ENCODE measurements around the gene PSMB2. TPM values are rescaled to one million over a fixed set of nuclear protein-coding genes. Genes with fewer than 3 reads are reported as not detected.

PSMB2 gene
- total RNA-seq, 2 experiments from 2014 or later = 28.7 to 86.3 TPM

DNA sequence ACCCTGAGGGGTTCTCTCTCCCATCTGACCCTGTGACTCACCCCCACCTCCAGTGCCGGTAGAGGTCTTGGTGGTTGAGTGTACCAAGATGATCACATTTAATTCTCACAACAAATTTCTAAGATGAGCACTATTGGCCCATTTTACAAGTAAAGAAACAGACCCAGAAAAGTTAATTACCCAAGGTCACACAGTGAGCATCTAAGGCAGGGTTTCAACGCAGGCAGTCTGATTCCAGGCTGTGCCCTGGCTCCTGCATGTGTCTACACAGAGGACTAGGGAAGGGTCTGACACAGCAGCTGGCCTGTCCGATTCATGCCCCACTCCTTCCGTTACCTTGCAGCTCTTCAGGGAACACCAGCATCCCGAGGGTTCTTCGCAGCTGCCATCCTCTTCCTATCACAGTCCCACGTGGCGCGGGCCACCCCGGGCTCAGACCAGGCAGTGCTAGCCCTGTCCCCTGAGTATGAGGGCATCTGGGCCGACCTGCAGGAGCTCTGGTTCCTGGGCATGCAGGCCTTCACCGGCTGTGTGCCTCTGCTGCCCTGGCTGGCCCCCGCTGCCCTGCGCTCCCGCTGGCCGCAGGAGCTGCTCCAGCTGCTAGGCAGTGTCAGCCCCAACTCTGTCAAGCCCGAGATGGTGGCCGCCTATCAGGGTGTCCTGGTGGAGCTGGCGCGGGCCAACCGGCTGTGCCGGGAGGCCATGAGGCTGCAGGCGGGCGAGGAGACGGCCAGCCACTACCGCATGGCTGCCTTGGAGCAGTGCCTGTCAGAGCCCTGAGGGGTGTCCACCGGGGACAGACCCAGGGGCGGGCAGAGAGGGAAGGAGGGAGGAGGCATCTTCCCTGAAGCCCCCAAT lies 76.2 kb downstream of the PSMB2 start:
- no TSS peak for BruUV-seq (replicated peaks)
- Histone ChIP-seq H3K36me3 (ENCODE audit: insufficient read depth, low read length) (peaks cover 14% of the 10 kb centered on the region; the same call in 1 of the 2 replicates), H3K79me2 (ENCODE audit: insufficient read depth, low read depth, low read length) (no peaks in the 10 kb centered on the region), H2AFZ (ENCODE audit: low read length) (no peak overlapping the region), H3K4me1 (ENCODE audit: insufficient read depth, low read length, poor library complexity, severe bottlenecking) (no peaks in the 10 kb centered on the region), H3K9me2 (ENCODE audit: insufficient read depth, low read length) (no peaks in the 10 kb centered on the region), H3K4me3 (ENCODE audit: low read depth, low read length, poor library complexity, severe bottlenecking) (no peak overlapping the region), H3K9me3 (ENCODE audit: low read length) (no peaks in the 10 kb centered on the region), H3K27ac (ENCODE audit: low read depth, low read length, poor library complexity, severe bottlenecking) (no peak overlapping the region), H4K20me1 (ENCODE audit: insufficient read depth, low read length) (no peaks in the 10 kb centered on the region; the same call in 1 of the 2 replicates), H3K4me2 (ENCODE audit: low read length) (no peak overlapping the region)
- no peak for TF ChIP-seq EZH2phosphoT487 (IDR thresholded peaks at IDR 0.05; ENCODE audit: borderline replicate concordance, low read depth, low read length)
- TF ChIP-seq, protein P1, sequence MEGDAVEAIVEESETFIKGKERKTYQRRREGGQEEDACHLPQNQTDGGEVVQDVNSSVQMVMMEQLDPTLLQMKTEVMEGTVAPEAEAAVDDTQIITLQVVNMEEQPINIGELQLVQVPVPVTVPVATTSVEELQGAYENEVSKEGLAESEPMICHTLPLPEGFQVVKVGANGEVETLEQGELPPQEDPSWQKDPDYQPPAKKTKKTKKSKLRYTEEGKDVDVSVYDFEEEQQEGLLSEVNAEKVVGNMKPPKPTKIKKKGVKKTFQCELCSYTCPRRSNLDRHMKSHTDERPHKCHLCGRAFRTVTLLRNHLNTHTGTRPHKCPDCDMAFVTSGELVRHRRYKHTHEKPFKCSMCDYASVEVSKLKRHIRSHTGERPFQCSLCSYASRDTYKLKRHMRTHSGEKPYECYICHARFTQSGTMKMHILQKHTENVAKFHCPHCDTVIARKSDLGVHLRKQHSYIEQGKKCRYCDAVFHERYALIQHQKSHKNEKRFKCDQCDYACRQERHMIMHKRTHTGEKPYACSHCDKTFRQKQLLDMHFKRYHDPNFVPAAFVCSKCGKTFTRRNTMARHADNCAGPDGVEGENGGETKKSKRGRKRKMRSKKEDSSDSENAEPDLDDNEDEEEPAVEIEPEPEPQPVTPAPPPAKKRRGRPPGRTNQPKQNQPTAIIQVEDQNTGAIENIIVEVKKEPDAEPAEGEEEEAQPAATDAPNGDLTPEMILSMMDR (conservative IDR thresholded peaks at IDR 0.05; ENCODE audit: low read length) = peak; percentile 53
- no peak for DNase-seq (ENCODE audit: low spot score)
- CTCF ChIA-PET (ENCODE audit: unreplicated experiment) = interaction anchor here (0.9 to 2.2 kb wide), 4 partner anchors 9 to 150 kb away, joined by 3 to 17 read pairs (median 4); no protein-coding TSS in a partner anchor
- intact Hi-C loops (cut with micrococcal nuclease; ENCODE audit: unreplicated experiment) = loop anchor here (1.0 to 5.0 kb wide), 2 partner anchors 114 to 363 kb away; no protein-coding TSS in a partner anchor
- POLR2A ChIA-PET = interaction anchor here (1.3 kb wide), 1 partner anchor 115 kb away, joined by 6 read pairs; no protein-coding TSS in a partner anchor

DNA sequence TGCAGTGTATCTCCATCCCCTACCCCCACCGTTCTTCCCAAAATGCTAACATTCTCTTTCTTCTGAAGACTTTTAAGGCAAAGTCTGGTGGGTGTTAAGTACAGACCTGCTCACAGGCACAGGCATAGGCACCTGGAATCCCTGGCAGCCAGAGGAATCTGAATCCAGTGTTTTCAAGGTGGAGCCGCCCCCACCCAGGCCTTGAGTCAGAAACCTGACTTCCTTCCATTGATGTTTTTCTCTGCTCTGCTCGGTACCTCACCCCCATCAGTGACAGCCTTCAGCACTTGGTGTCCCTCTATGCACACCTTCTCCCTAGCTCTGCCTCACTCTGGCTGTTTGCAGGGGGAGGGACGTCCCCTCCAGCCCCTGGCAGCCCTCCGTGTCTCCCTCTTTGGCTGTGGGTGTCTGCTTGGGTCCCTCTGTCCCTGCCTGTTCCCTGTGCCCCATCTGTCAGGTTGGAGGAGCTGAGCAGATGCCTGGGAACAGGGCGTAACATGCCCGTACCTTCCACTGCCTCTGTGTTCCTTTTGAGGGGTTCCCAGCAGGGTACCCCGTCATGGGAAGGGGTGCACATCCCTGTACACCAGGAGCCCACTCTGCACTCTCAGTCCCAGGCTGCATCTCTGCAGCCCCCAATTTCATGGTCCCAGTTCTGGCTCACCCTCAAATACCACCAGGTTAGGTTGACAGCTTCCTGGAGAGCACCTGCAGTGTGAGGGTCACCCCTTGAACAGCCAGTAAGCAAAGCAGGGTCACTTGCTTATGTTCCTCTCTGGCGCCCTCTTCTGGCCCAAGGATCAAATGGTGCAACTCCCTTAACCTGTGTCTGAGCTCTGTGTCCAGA lies 77.1 kb downstream of the PSMB2 start:
- Histone ChIP-seq H3K4me1 (ENCODE audit: insufficient read depth, low read length, poor library complexity, severe bottlenecking) (no peaks in the 10 kb centered on the region), H3K27ac (ENCODE audit: low read depth, low read length, poor library complexity, severe bottlenecking) (no peak overlapping the region), H3K36me3 (ENCODE audit: insufficient read depth, low read length) (peaks cover 14% of the 10 kb centered on the region; the same call in 1 of the 2 replicates), H3K9me3 (ENCODE audit: low read length) (no peaks in the 10 kb centered on the region), H3K79me2 (ENCODE audit: insufficient read depth, low read depth, low read length) (no peaks in the 10 kb centered on the region), H3K4me2 (ENCODE audit: low read length) (no peak overlapping the region), H3K9me2 (ENCODE audit: insufficient read depth, low read length) (no peaks in the 10 kb centered on the region), H2AFZ (ENCODE audit: low read length) (no peak overlapping the region), H4K20me1 (ENCODE audit: insufficient read depth, low read length) (no peaks in the 10 kb centered on the region; the same call in 1 of the 2 replicates), H3K4me3 (ENCODE audit: low read depth, low read length, poor library complexity, severe bottlenecking) (no peak overlapping the region)
- ChIA-PET POLR2A (interaction anchor here (1.3 kb wide), 1 partner anchor 114 kb away, joined by 6 read pairs; no protein-coding TSS in a partner anchor), CTCF (ENCODE audit: unreplicated experiment) (interaction anchor here (0.9 to 2.2 kb wide), 4 partner anchors 9 to 151 kb away, joined by 3 to 17 read pairs (median 4); no protein-coding TSS in a partner anchor)
- no TSS peak for BruUV-seq (replicated peaks)
- DNase-seq (ENCODE audit: low spot score) = peak; percentile 85
- TF ChIP-seq, protein P1 (conservative IDR thresholded peaks at IDR 0.05; ENCODE audit: low read length) = peak; percentile 87
- TF ChIP-seq EZH2phosphoT487 (IDR thresholded peaks at IDR 0.05; ENCODE audit: borderline replicate concordance, low read depth, low read length) = no peak
- intact Hi-C loops (cut with micrococcal nuclease; ENCODE audit: unreplicated experiment) = loop anchor here (1.0 kb wide), 1 partner anchor 113 kb away; no protein-coding TSS in a partner anchor
